Upper lobe of right lung (tissue), 1 donor: ENCODE results near the gene RPP14. TPM values are rescaled to one million over a fixed set of nuclear protein-coding genes. Genes with fewer than 3 reads are reported as not detected.
"Not testable (repeated sequence)": the region's sequence is repeated elsewhere in the genome, so short reads cannot be mapped to it uniquely, and the experiment has no call there.

Experiments used
- ATAC-seq: fragments of 200-7000 bp; cut with Tn5 transposase; one replicate; pipeline ENCODE4 v1.9.1; 2020; ENCODE audit warnings: mild to moderate bottlenecking, moderate library complexity
- DNase-seq: peaks from one replicate; pipeline ENCODE4 v3.0.0-alpha.2; 2020
- H3K27ac ChIP-seq: fragments of 200-600 bp; one replicate; pipeline ENCODE4 v1.8.0; 2022
- H3K27me3 ChIP-seq: fragments of 200-600 bp; one replicate; pipeline ENCODE4 v1.8.0; 2022; ENCODE audit warnings: mild to moderate bottlenecking
- H3K36me3 ChIP-seq: fragments of 200-600 bp; one replicate; pipeline ENCODE4 v1.8.0; 2022
- H3K4me1 ChIP-seq: fragments of 200-600 bp; one replicate; pipeline ENCODE4 v1.8.0; 2022
- H3K4me3 ChIP-seq: fragments of 200-600 bp; one replicate; pipeline ENCODE4 v1.8.0; 2022; ENCODE audit warnings: mild to moderate bottlenecking
- H3K9me3 ChIP-seq: fragments of 200-600 bp; one replicate; pipeline ENCODE4 v1.8.0; 2022
- intact Hi-C: fragments of 100-400 bp; cut with DNase I; formaldehyde crosslinking; loops from one replicate; pipeline ENCODE4 v1.11.0; 2022
- total RNA-seq: library from RNA; stranded (reverse); fragmentation: NEBNext Ultra II Directional; extraction: Animal tissue kit (Norgen Biotek cat#: 25700); gene quantifications from one replicate; pipeline ENCODE4 v1.2.1, GENCODE V29; 2021
- TF ChIP-seq, protein P1 (sequence below): fragments of 200-600 bp; IDR thresholded peaks from one replicate; pipeline ENCODE4 v1.8.0; 2022; ENCODE audit warnings: antibody characterized with exemption
- donor health status: DM: no; HTN: yes; CAD: no; lungs with severe emphysema.

Gene RPP14
- total RNA-seq, 1 donor from 2014 or later, result 13.6 TPM

DNA sequence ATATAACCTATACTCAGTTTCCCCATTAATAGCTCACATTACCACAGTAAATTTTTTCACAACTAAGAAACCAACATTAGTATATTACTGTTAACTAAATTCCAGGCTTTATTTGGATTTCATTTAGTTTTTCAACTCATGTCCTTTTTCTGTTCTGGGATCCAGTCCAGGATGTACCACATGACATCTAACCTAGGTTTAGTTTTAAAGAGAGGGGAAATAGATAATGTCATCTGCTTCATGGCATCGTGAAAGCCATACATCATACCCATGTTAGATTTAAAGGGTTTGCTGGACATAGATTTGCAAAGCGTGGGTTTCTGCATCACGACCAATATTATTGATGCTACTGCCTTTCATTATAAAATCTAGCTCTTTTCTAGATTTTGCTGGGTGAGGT, 33.2 kb upstream of the RPP14 start:
- Histone ChIP-seq H3K9me3 (no peaks in the 10 kb centered on the region), H3K4me1 (peaks cover 4% of the 10 kb centered on the region), H3K27me3 (no peaks in the 10 kb centered on the region), H3K27ac (no peak overlapping the region), H3K4me3 (no peak overlapping the region), H3K36me3 (peaks cover 18% of the 10 kb centered on the region)
- ATAC-seq, result no peak
- TF ChIP-seq, protein P1, sequence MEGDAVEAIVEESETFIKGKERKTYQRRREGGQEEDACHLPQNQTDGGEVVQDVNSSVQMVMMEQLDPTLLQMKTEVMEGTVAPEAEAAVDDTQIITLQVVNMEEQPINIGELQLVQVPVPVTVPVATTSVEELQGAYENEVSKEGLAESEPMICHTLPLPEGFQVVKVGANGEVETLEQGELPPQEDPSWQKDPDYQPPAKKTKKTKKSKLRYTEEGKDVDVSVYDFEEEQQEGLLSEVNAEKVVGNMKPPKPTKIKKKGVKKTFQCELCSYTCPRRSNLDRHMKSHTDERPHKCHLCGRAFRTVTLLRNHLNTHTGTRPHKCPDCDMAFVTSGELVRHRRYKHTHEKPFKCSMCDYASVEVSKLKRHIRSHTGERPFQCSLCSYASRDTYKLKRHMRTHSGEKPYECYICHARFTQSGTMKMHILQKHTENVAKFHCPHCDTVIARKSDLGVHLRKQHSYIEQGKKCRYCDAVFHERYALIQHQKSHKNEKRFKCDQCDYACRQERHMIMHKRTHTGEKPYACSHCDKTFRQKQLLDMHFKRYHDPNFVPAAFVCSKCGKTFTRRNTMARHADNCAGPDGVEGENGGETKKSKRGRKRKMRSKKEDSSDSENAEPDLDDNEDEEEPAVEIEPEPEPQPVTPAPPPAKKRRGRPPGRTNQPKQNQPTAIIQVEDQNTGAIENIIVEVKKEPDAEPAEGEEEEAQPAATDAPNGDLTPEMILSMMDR, result no peak
- intact Hi-C loops, result no loop called here
- DNase-seq, result no peak

DNA sequence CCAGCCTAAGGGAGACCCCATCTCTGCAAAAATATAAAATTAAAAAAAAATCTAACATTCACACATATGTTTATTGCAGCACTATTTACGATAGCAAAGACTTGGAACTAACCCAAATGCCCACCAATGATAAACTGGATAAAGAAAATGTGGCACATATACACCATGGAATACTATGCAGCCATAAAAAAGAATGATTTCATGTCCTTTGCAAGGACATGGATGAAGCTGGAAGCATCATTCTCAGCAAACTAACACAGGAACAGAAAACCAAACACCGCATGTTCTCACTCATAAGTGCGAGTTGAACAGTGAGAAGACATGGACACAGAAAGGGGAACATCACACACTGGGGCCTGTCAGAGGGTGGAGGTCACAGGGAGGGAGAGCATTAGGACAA, 32.7 kb upstream of the RPP14 start:
- ATAC-seq, result not testable (repeated sequence)

GRCh38 chr3:58274027-58274614, 31.9 kb upstream of the RPP14 start:
- Histone ChIP-seq H3K27ac (no peak overlapping the region), H3K4me3 (no peak overlapping the region), H3K9me3 (no peaks in the 10 kb centered on the region), H3K36me3 (peaks cover 17% of the 10 kb centered on the region), H3K27me3 (no peaks in the 10 kb centered on the region), H3K4me1 (peaks cover 4% of the 10 kb centered on the region)
- no peak for DNase-seq
- TF ChIP-seq, protein P1, result no peak
- ATAC-seq, result no peak
- intact Hi-C loops, result no loop called here

More for the DNA sequence above, 32.7 kb upstream of the RPP14 start:
- H3K9me3 ChIP-seq, intact Hi-C loops, H3K4me1 ChIP-seq, DNase-seq, H3K4me3 ChIP-seq, H3K27me3 ChIP-seq, H3K27ac ChIP-seq: not testable (repeated sequence)
- peaks cover 18% of the 10 kb centered on the region for H3K36me3 ChIP-seq

DNA sequence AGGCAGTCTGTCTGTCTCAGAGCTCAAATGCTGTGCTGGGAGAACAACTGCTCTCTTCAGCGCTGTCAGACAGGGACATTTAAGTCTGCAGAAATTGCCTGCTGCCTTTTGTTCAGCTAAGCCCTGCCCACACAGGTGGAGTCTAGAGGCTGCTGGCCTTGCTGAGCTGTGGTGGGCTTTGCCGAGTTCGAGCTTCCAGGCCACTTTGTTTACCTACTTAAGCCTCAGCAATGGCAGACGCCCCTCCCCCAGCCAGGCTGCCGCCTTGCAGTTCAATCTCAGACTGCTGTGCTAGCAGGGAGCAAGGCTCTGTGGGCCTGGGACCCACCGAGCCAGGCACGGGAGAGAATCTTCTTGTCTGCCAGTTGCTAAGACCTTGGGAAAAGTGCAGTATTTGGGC, 25.0 kb upstream of the RPP14 start:
- Histone ChIP-seq H3K36me3 (peaks cover 22% of the 10 kb centered on the region), H3K9me3 (no peaks in the 10 kb centered on the region), H3K27me3 (no peaks in the 10 kb centered on the region), H3K4me3 (no peak overlapping the region), H3K27ac (no peak overlapping the region), H3K4me1 (no peaks in the 10 kb centered on the region)
- DNase-seq (no peak), ATAC-seq (no peak)
- intact Hi-C loops, result no loop called here
- TF ChIP-seq, protein P1, result no peak

- H3K9me3 ChIP-seq, result no peaks in the 10 kb centered on the region
- intact Hi-C loops, result no loop called here
- DNase-seq (no peak), ATAC-seq (no peak)
- no peaks in the 10 kb centered on the region for H3K4me1 ChIP-seq
- no peaks in the 10 kb centered on the region for H3K27me3 ChIP-seq
- H3K27ac ChIP-seq, result no peak overlapping the region
- TF ChIP-seq, protein P1, result no peak
- peaks cover 40% of the 10 kb centered on the region for H3K36me3 ChIP-seq
- no peak overlapping the region for H3K4me3 ChIP-seq
Observed at GRCh38 chr3:58285334-58285733, 20.7 kb upstream of the RPP14 start.

- no peaks in the 10 kb centered on the region for H3K27me3 ChIP-seq
- DNase-seq, result no peak
- peaks cover 35% of the 10 kb centered on the region for H3K36me3 ChIP-seq
- no peaks in the 10 kb centered on the region for H3K9me3 ChIP-seq
- H3K4me1 ChIP-seq, result no peaks in the 10 kb centered on the region
- intact Hi-C loops, result no loop called here
- no peak overlapping the region for H3K4me3 ChIP-seq
- no peak for ATAC-seq
- H3K27ac ChIP-seq, result no peak overlapping the region
- TF ChIP-seq, protein P1, result no peak
Observed at GRCh38 chr3:58287354-58287753, 18.7 kb upstream of the RPP14 start.
